ENCODE measurements around the gene SPATA1. TPM values are rescaled to one million over a fixed set of nuclear protein-coding genes. Genes with fewer than 3 reads are reported as not detected.
"Not testable (repeated sequence)": the region's sequence is repeated elsewhere in the genome, so short reads cannot be mapped to it uniquely, and the experiment has no call there.

Gene SPATA1
- total and polyA plus RNA-seq, 4 donors, result 0.90 to 2.7 (median 1.9) TPM; not detected in 1

- ATAC-seq (ENCODE audit: low FRiP score); H3K9me3 ChIP-seq (ENCODE audit: control insufficient read depth, low read length); H3K4me1 ChIP-seq (ENCODE audit: control insufficient read depth in 1 of 2, insufficient read depth in 2 of 2, low read length in 2 of 2); H3K36me3 ChIP-seq (ENCODE audit: control insufficient read depth in 1 of 2, insufficient read depth in 2 of 2, low read length in 1 of 2); H3K27me3 ChIP-seq (ENCODE audit: control insufficient read depth in 1 of 2, insufficient read depth in 2 of 2, low read length in 1 of 2); H3K27ac ChIP-seq (ENCODE audit: low read depth in 1 of 2, low read length in 2 of 2); intact Hi-C loops (cut with DNase I); H3K4me3 ChIP-seq (ENCODE audit: low read length in 2 of 2); DNase-seq: not testable (repeated sequence)
- WGBS, 2 donors, result 93 to 97% methylated on average over 2 of the region's 2 CpGs
Measured at GRCh38 chr1:84594959-84595358, 88.8 kb downstream of the SPATA1 start.

GRCh38 chr1:84597011-84597410, 90.8 kb downstream of the SPATA1 start:
- Histone ChIP-seq H3K27me3 (ENCODE audit: control insufficient read depth in 1 of 2, insufficient read depth in 2 of 2, low read length in 1 of 2) (no peaks in the 10 kb centered on the region), H3K36me3 (ENCODE audit: control insufficient read depth in 1 of 2, insufficient read depth in 2 of 2, low read length in 1 of 2) (no peaks in the 10 kb centered on the region), H3K27ac (ENCODE audit: low read depth in 1 of 2, low read length in 2 of 2) (no peak overlapping the region), H3K4me1 (ENCODE audit: control insufficient read depth in 1 of 2, insufficient read depth in 2 of 2, low read length in 2 of 2) (peaks cover 3 to 7% of the 10 kb centered on the region in 2 donors), H3K9me3 (ENCODE audit: control insufficient read depth, low read length) (no peaks in the 10 kb centered on the region), H3K4me3 (ENCODE audit: low read length in 2 of 2) (no peak overlapping the region)
- DNase-seq, result no peak
- 93 to 97% methylated on average over 1 of the region's 1 CpG for WGBS, 2 donors
- ATAC-seq (ENCODE audit: low FRiP score), result no peak
- intact Hi-C loops (cut with DNase I), result loop anchor here in 1 of 2 donors (2.0 kb wide), 1 partner anchor 22 kb away; the partner anchor contains the start of gene CTBS

- no peaks in the 10 kb centered on the region for H3K9me3 ChIP-seq (ENCODE audit: control insufficient read depth, low read length)
- intact Hi-C loops (cut with DNase I), result loop anchor here in 1 of 2 donors (2.0 kb wide), 1 partner anchor 26 kb away; no protein-coding TSS in a partner anchor
- peaks cover 3 to 7% of the 10 kb centered on the region in 2 donors for H3K4me1 ChIP-seq (ENCODE audit: control insufficient read depth in 1 of 2, insufficient read depth in 2 of 2, low read length in 2 of 2)
- DNase-seq (no peak), ATAC-seq (ENCODE audit: low FRiP score) (no peak)
- no peak overlapping the region for H3K4me3 ChIP-seq (ENCODE audit: low read length in 2 of 2)
- no peaks in the 10 kb centered on the region for H3K27me3 ChIP-seq (ENCODE audit: control insufficient read depth in 1 of 2, insufficient read depth in 2 of 2, low read length in 1 of 2)
- H3K36me3 ChIP-seq (ENCODE audit: control insufficient read depth in 1 of 2, insufficient read depth in 2 of 2, low read length in 1 of 2), result no peaks in the 10 kb centered on the region
- 40 to 46% methylated on average over 3 of the region's 3 CpGs for WGBS, 2 donors
- H3K27ac ChIP-seq (ENCODE audit: low read depth in 1 of 2, low read length in 2 of 2), result peak overlapping the region; percentile 95
Measured at GRCh38 chr1:84598418-84598817, 92.2 kb downstream of the SPATA1 start.

- Histone ChIP-seq H3K27me3 (ENCODE audit: control insufficient read depth in 1 of 2, insufficient read depth in 2 of 2, low read length in 1 of 2) (no peaks in the 10 kb centered on the region), H3K4me3 (ENCODE audit: low read length in 2 of 2) (peak overlapping the region in 1 of 2 donors; percentile 26), H3K4me1 (ENCODE audit: control insufficient read depth in 1 of 2, insufficient read depth in 2 of 2, low read length in 2 of 2) (peaks cover 3 to 7% of the 10 kb centered on the region in 2 donors), H3K9me3 (ENCODE audit: control insufficient read depth, low read length) (no peaks in the 10 kb centered on the region), H3K27ac (ENCODE audit: low read depth in 1 of 2, low read length in 2 of 2) (peak overlapping the region; percentile 95 to 99), H3K36me3 (ENCODE audit: control insufficient read depth in 1 of 2, insufficient read depth in 2 of 2, low read length in 1 of 2) (no peaks in the 10 kb centered on the region)
- intact Hi-C loops (cut with DNase I), result loop anchor here in 1 of 2 donors (2.0 kb wide), 1 partner anchor 26 kb away; no protein-coding TSS in a partner anchor
- DNase-seq (no peak), ATAC-seq (ENCODE audit: low FRiP score) (peak; percentile 21)
- WGBS, 2 donors, result 2 to 4% methylated on average over 5 of the region's 5 CpGs
Measured at GRCh38 chr1:84598846-84599741, 92.9 kb downstream of the SPATA1 start.

- no peaks in the 10 kb centered on the region for H3K36me3 ChIP-seq (ENCODE audit: control insufficient read depth in 1 of 2, insufficient read depth in 2 of 2, low read length in 1 of 2)
- WGBS, 2 donors, result 74 to 80% methylated on average over 5 of the region's 5 CpGs
- no peaks in the 10 kb centered on the region for H3K9me3 ChIP-seq (ENCODE audit: control insufficient read depth, low read length)
- H3K4me3 ChIP-seq (ENCODE audit: low read length in 2 of 2), result no peak overlapping the region
- no peaks in the 10 kb centered on the region for H3K27me3 ChIP-seq (ENCODE audit: control insufficient read depth in 1 of 2, insufficient read depth in 2 of 2, low read length in 1 of 2)
- intact Hi-C loops (cut with DNase I), result loop anchor here (5.0 to 10.0 kb wide), 2 partner anchors 93 to 126 kb away; partner anchors contain the start of genes GNG5 (in 2 of the 2), SPATA1 (in 2 of the 2) and RPF1 (in 1 of the 2)
- ATAC-seq (ENCODE audit: low FRiP score), result no peak
- H3K27ac ChIP-seq (ENCODE audit: low read depth in 1 of 2, low read length in 2 of 2), result peak overlapping the region in 1 of 2 donors; percentile 23
- H3K4me1 ChIP-seq (ENCODE audit: control insufficient read depth in 1 of 2, insufficient read depth in 2 of 2, low read length in 2 of 2), result peaks cover 3 to 7% of the 10 kb centered on the region in 2 donors
- DNase-seq, result no peak
Measured at GRCh38 chr1:84600796-84601195, 94.6 kb downstream of the SPATA1 start.

- intact Hi-C loops (cut with DNase I), result loop anchor here (5.0 to 10.0 kb wide), 2 partner anchors 96 to 128 kb away; partner anchors contain the start of genes GNG5 (in 2 of the 2), SPATA1 (in 2 of the 2) and RPF1 (in 1 of the 2)
- peak overlapping the region; percentile 63 to 92 for H3K27ac ChIP-seq (ENCODE audit: low read depth in 1 of 2, low read length in 2 of 2)
- 4 to 6% methylated on average over 2 of the region's 2 CpGs for WGBS, 2 donors
- H3K27me3 ChIP-seq (ENCODE audit: control insufficient read depth in 1 of 2, insufficient read depth in 2 of 2, low read length in 1 of 2), result no peaks in the 10 kb centered on the region
- DNase-seq (no peak), ATAC-seq (ENCODE audit: low FRiP score) (no peak)
- H3K4me3 ChIP-seq (ENCODE audit: low read length in 2 of 2), result no peak overlapping the region
- H3K36me3 ChIP-seq (ENCODE audit: control insufficient read depth in 1 of 2, insufficient read depth in 2 of 2, low read length in 1 of 2), result no peaks in the 10 kb centered on the region
- no peaks in the 10 kb centered on the region for H3K9me3 ChIP-seq (ENCODE audit: control insufficient read depth, low read length)
- peaks cover 3 to 7% of the 10 kb centered on the region in 2 donors for H3K4me1 ChIP-seq (ENCODE audit: control insufficient read depth in 1 of 2, insufficient read depth in 2 of 2, low read length in 2 of 2)
Measured at GRCh38 chr1:84603223-84603622, 97.0 kb downstream of the SPATA1 start.

GRCh38 chr1:84603941-84604830, 98.0 kb downstream of the SPATA1 start:
- Histone ChIP-seq H3K9me3 (ENCODE audit: control insufficient read depth, low read length) (no peaks in the 10 kb centered on the region), H3K27ac (ENCODE audit: low read depth in 1 of 2, low read length in 2 of 2) (peak overlapping the region; percentile 63 to 92)
- intact Hi-C loops (cut with DNase I), result loop anchor here (1.0 to 10.0 kb wide), 4 partner anchors 97 to 162 kb away; partner anchors contain the start of genes GNG5 (in 2 of the 2), SPATA1 (in 2 of the 2) and RPF1 (in 1 of the 2)

GRCh38 chr1:84605157-84605556, 99.0 kb downstream of the SPATA1 start:
- WGBS, 2 donors, result 95 to 97% methylated on average over 1 of the region's 1 CpG
- DNase-seq, result no peak
- intact Hi-C loops (cut with DNase I), result loop anchor here (2.0 to 10.0 kb wide), 2 partner anchors 130 to 162 kb away; partner anchors contain the start of gene RPF1 (in 1 of the 2)
- ATAC-seq (ENCODE audit: low FRiP score), result no peak
- H3K4me3 ChIP-seq (ENCODE audit: low read length in 2 of 2), result no peak overlapping the region
- H3K27me3 ChIP-seq (ENCODE audit: control insufficient read depth in 1 of 2, insufficient read depth in 2 of 2, low read length in 1 of 2), result no peaks in the 10 kb centered on the region
- H3K27ac ChIP-seq (ENCODE audit: low read depth in 1 of 2, low read length in 2 of 2), result peak overlapping the region in 1 of 2 donors; percentile 22
- no peaks in the 10 kb centered on the region for H3K36me3 ChIP-seq (ENCODE audit: control insufficient read depth in 1 of 2, insufficient read depth in 2 of 2, low read length in 1 of 2)
- H3K4me1 ChIP-seq (ENCODE audit: control insufficient read depth in 1 of 2, insufficient read depth in 2 of 2, low read length in 2 of 2), result no peaks in the 10 kb centered on the region
- no peaks in the 10 kb centered on the region for H3K9me3 ChIP-seq (ENCODE audit: control insufficient read depth, low read length)

More at GRCh38 chr1:84603941-84604830, 98.0 kb downstream of the SPATA1 start:
- peak in 1 of 2 donors; percentile 70 for DNase-seq
- Histone ChIP-seq H3K4me1 (ENCODE audit: control insufficient read depth in 1 of 2, insufficient read depth in 2 of 2, low read length in 2 of 2) (peaks cover 3 to 5% of the 10 kb centered on the region in 2 donors), H3K36me3 (ENCODE audit: control insufficient read depth in 1 of 2, insufficient read depth in 2 of 2, low read length in 1 of 2) (no peaks in the 10 kb centered on the region), H3K4me3 (ENCODE audit: low read length in 2 of 2) (peak overlapping the region; percentile 6 to 60), H3K27me3 (ENCODE audit: control insufficient read depth in 1 of 2, insufficient read depth in 2 of 2, low read length in 1 of 2) (no peaks in the 10 kb centered on the region)
- 4 to 6% methylated on average over 15 of the region's 15 CpGs for WGBS, 2 donors
- ATAC-seq (ENCODE audit: low FRiP score), result peak; percentile 88
